Cardiac septum (tissue), 1 donor: ENCODE data around the gene CDH13. TPM values are rescaled to one million over a fixed set of nuclear protein-coding genes. Genes with fewer than 3 reads are reported as not detected.

Experiments
- DNase-seq: peaks from one replicate; pipeline ENCODE4 v3.0.0-alpha.2; 2020; ENCODE audit warnings: low spot score
- intact Hi-C: fragments of 100-400 bp; cut with DNase I; formaldehyde crosslinking; loops from one replicate; pipeline ENCODE4 v1.14.0; 2022
- total RNA-seq: library from RNA; stranded (reverse); fragmentation: NEBNext Ultra II Directional; extraction: Animal tissue kit (Norgen Biotek cat#: 25700); gene quantifications from one replicate; pipeline ENCODE4 v1.2.1, GENCODE V29; 2021
- donor health status: DM: no; HTN: no; CAD: no.

The CDH13 gene
- total RNA-seq, 1 donor from 2014 or later = 108 TPM

DNA sequence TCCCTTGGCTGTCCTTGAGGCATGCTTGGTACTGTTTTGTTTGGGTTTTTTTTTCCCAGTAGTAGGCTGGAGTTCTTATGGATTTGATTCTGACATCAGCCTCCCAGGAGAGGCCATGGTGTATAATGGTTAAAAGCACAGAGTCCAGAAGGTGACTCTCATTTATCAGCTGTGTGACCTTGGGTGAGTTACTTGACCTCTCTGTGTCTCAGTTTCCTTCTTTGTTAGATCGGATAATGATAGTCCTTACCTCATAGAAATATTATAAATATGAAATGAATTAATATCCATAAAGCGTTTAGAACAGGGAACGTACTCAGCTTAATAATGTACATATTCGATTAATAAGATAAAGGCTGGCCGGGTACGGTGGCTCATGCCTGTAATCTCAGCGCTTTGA, 810.3 kb downstream of the CDH13 start:
- DNase-seq = no peak
- intact Hi-C loops = no loop called here

DNA sequence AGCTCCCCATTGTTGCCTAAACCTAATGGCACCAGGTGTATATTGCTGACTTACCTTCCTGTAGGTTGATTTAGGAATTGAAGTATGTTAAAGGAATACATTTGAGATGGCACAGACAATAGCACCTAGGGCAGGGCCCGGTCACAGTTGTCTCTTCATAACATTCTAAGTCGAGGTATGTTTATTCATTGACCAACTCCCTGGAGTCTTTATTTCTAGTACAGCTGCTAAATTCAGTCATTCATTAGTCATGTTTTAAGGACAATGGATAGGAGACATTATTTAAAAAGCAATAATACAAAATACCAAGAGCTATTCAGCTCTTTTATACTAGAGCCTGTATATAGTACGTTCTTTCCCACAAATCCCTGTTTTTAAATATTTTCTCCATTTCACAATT, 811.6 kb downstream of the CDH13 start:
- intact Hi-C loops = no loop called here
- DNase-seq = no peak

DNA sequence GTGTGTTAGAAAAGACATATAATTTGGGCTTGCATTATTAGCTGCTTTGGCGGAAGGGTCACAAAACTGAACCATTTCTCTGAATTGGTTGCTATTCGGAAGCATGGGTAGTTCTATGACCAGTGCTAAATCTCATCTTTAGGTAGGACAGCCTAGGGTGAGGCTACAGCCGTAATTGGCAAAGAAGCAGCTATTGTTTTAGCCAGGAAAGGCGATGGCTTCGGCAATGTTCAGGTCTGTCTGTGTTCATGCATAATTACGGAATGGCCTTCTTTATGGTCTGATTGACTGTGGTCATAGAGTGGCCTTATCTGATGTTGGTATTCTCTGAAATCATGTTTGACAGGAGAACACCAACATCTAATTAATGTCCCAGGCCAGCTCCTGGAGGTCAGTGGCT, 812.6 kb downstream of the CDH13 start:
- intact Hi-C loops = no loop called here
- DNase-seq = no peak

- no peak for DNase-seq
- intact Hi-C loops = loop anchor here (10.0 kb wide), 4 partner anchors 247 to 1177 kb away; no protein-coding TSS in a partner anchor
These were observed 814.7 kb downstream of the CDH13 start for GRCh38 chr16:83441517-83441916.

DNA sequence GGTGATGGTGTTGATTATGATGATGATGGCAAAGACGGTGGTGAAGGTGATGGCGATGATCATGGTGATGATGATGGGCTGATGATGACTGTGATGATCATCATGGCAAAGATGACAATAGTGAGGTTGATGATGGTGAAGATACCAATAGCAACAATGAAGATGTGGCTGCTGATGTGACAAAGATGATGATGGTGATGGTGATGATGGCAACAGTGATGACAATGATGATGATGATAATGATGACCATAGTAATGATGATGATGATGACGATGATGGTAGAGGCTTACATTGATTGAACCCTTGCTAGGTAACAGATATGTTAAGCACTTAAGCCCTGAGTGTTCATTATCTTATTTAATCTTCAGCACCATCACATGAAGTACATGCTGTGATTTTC, 817.2 kb downstream of the CDH13 start:
- no peak for DNase-seq
- intact Hi-C loops = loop anchor here (10.0 kb wide), 4 partner anchors 249 to 1179 kb away; no protein-coding TSS in a partner anchor

DNA sequence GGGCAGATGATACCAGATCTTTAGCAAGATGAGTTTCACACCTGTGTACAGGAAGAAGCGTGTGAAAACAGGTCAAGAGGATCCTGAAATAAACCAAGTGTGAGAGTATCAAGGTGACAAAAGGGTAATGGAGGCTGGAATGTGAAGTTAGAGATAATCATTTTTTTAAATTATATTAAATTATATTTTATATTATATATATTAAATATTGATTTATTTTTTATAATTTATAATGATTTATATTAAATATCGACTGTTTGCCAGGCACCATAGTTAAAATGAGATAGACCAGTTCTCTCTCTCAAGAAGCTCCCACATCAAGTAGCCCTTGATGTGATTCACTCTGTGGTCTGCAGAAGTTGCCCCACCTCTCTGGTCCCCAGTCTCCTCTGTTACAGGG, 820.8 kb downstream of the CDH13 start:
- intact Hi-C loops = loop anchor here (10.0 kb wide), 4 partner anchors 253 to 1183 kb away; no protein-coding TSS in a partner anchor
- DNase-seq = no peak

DNA sequence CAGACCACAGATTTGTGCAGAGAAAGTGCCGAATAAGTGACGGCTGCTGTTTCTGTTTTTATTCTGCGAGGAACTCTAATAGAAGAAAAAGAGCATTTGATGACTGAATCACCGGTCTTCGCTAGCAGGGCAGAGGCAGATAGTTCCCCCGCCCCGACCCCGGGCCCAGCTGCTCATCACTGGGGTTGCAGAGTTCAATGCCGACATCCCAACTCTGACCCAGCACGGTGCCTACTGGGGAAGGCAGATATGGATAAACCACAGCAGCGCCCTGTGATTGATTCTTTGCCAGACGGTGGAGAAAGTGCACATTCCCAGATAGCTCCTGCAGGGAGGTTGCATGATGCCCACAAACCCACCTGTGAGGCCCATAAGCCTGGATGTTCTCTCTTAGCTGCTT, 823.1 kb downstream of the CDH13 start:
- no peak for DNase-seq
- intact Hi-C loops = loop anchor here (10.0 kb wide), 4 partner anchors 255 to 1185 kb away; no protein-coding TSS in a partner anchor

- no peak for DNase-seq
- intact Hi-C loops = no loop called here
These were observed 827.2 kb downstream of the CDH13 start for GRCh38 chr16:83453977-83454376.

DNA sequence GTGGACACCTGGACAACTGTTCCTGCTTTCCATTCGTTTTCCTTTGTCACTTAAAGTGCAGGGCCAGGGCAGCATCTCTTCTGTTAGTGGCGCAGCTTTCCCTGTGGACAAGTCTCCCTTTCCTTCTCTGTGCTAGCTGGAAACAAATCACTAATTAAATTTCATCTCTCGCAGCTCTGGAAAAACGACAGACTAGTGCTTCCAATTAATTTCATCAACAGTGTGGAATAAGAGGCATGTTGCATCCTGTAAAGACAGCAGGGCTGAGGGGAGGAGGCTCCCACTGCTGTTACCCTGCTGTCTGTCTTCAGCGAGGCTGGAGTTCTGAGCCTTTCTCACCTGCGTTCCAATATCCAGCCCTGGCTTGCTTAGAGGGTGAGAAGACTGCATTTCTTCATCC, 828.9 kb downstream of the CDH13 start:
- DNase-seq = no peak
- intact Hi-C loops = no loop called here

DNA sequence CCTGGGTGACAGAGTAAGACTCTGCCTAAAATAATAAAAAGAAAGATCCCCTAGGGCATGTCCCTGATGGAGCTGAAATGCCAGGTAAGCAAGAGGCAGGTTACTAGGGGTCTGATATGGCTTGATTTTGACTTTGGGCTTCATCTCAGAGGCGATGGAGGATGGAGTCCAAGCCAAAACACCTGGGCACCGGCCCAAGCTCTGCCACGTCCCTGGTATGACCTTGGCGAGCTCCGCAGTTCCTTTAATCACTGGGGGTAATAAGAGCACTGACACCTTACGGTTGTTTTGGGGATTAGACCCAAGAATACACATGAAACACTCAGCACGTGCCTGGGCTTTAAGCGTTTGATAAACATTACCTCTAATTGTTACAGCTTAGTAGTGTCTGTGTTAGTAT, 830.2 kb downstream of the CDH13 start:
- intact Hi-C loops = no loop called here
- DNase-seq = no peak

- intact Hi-C loops = no loop called here
- DNase-seq = no peak
These were observed 831.8 kb downstream of the CDH13 start for GRCh38 chr16:83458612-83459011.

DNA sequence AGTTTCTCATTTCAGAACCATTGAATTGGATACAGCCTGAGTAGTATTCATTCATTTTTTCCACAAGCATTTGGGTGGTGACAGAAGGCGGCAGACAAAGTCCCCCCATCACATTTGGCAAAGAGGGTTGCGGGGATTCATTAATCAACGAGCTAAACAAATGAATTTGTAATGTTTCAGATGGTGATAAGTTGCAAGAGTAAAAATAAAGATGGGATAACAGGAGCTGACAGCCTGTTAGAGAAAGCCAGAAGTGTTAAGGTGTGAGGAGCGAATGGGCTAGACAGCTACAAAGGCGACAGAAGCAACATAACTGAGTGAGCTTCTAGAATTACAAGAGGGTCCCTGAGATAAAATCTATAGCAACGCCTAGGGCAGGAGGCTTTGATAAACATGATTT, 838.2 kb downstream of the CDH13 start:
- no peak for DNase-seq
- intact Hi-C loops = no loop called here

DNA sequence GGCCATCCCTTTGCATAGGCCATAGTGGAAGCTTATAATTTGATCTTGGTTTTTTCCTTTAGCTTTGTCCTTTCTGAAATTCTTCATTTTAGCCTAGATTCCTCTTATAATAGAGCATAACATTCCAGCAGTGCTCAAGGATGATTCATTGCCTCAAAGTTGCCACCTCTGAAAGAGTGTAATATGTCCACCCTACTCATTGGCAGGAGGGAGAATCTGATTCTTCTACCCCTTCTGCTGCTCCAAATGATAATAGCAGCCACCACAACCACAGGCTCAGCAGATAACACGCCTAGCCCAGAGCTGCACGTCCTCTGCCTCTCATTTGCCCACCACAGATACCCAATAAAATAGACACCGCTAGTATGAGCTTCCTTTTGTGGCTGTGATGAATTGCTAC, 843.6 kb downstream of the CDH13 start:
- intact Hi-C loops = no loop called here
- no peak for DNase-seq

DNA sequence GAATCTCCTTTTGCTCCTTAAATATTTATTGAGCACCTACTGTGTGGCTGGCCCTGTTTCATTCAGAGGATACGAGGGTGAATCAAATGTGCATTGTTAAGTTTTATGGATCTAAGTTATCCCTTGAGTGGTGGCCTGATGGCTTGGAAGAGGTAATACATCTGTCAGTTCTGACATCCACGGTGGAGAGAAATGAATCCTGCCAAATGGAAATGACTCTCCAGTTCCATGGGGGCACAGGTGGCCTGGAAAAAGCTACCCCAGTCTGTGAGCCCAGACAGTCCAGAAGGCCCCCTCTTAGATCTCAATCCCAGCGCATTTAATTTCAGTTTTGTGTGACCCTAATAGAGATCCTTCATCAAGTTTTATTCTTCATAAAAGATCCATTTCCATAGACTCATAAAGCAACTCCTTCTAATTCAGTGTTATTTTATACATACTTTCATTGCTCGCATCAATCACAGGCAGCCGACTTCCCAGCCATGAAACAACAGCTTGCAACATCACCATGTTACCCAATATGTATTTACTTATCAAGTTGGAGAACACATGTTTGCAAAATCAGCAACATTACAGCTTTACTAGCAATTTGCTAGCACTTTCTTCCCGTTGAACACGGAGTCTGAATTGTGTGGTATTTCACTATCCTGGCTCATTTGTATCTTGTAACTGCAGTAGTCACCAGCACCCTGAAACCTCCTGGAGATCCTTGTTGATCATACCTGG, 846.2 kb downstream of the CDH13 start:
- intact Hi-C loops = no loop called here
- no peak for DNase-seq

GRCh38 chr16:83473926-83474650, 847.3 kb downstream of the CDH13 start:
- DNase-seq = no peak

GRCh38 chr16:83475108-83475507, 848.3 kb downstream of the CDH13 start:
- DNase-seq = no peak
- intact Hi-C loops = no loop called here

More at GRCh38 chr16:83473926-83474650, 847.3 kb downstream of the CDH13 start:
- intact Hi-C loops = no loop called here

- no peak for DNase-seq
- intact Hi-C loops = no loop called here
These were observed 854.8 kb downstream of the CDH13 start for GRCh38 chr16:83481589-83481988.

DNA sequence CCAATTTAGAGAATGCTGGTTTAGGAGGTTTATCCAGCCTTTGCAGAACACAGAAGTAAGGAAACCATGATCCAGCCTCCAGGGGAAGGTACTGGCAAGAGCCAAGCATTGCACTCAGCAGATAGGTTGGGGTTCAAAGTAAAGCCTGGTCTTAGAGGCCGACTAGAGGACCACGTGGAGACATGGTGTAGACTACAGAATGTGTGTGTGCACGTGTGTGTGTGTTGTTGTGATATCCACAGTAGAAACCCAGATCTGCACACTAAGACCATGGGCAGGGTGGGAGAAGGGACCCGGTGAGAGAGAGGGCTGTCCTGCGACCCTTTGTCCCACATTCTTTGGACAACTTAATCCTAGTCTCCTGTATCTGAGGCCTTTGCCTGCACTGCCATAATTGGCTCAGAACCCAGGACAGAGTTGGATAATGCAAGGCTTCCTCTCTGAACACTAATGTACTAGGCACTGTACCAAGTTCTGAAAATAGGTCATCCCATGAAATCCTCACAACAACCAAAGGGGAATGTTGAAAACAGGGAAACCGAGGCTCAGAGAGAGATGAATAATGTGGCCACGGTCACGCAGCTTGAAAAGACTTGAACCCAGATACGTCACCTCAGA, 855.9 kb downstream of the CDH13 start:
- intact Hi-C loops = no loop called here
- DNase-seq = no peak

DNA sequence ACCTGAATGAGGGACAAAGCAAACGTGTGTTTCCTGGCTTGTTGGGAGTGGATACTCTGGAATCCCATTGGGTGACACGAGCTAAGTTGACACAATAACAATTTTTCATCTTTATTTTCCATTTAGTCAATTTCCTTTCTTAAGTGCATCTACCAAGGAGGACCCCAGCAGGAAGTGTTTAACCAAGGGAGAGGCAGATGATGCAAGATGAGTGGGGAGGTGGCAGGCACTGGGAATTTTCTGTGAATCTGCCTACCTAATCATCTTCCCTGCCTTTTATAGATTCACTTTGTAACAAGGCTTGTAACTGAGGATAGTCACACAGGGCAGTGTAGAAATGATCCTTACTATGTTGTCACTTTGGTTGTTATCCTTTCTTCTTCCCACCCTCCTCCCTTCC, 863.3 kb downstream of the CDH13 start:
- DNase-seq = no peak
- intact Hi-C loops = no loop called here

DNA sequence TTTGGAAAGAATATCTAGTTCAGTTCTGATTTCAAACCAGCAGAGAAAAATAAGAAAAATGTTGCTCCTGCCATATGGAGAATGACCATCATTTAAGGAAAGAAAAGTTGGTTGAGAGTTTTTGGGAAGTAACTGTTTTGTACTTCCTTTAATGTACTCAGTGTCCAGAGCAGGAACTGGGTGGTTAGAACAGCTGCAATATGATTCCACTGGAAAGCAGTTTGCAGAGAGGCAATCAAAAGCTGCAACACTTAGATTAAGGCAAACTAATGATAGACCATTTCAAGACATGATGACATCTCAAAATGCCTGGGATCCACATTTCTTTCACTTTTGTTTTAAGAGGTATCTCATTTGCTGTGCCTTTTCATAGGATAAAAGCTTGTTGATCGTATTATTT, 867.7 kb downstream of the CDH13 start:
- no peak for DNase-seq
- intact Hi-C loops = no loop called here

- intact Hi-C loops = no loop called here
These were observed 874.7 kb downstream of the CDH13 start for GRCh38 chr16:83501481-83501880.

More at GRCh38 chr16:83501481-83501880, 874.7 kb downstream of the CDH13 start:
- DNase-seq = no peak
